Stimulated activated CD4-positive, alpha-beta T cell treated with anti-CD3 and anti-CD28 coated beads, Interleukin-4, amount 100 ng/mL, for 24 hours (primary cell): ENCODE results near the gene TINAGL1.
A peak's percentile ranks its signal among the peaks of the same experiment; 100 is the strongest.

Experiments used
- DNase-seq: peaks from one replicate; pipeline ENCODE4 v3.0.0-alpha.2; 2020

The TINAGL1 gene

GRCh38 chr1:31609514-31610118 is 33.3 kb downstream of the TINAGL1 start:
- DNase-seq, result no peak

- DNase-seq, result no peak
Measured at GRCh38 chr1:31614414-31615005, 38.2 kb downstream of the TINAGL1 start.

GRCh38 chr1:31615414-31615813 is 39.1 kb downstream of the TINAGL1 start:
- DNase-seq, result no peak

GRCh38 chr1:31615939-31616338 is 39.6 kb downstream of the TINAGL1 start:
- DNase-seq, result no peak

- DNase-seq, result no peak
Measured at GRCh38 chr1:31617218-31617915, 41.1 kb downstream of the TINAGL1 start, which contains the start of gene HCRTR1. HCRTR1 (plus strand) TSS chr1:31617689; CDS start chr1:31619193, 1,504 bp downstream.

- DNase-seq, result peak; percentile 40
Measured at GRCh38 chr1:31617916-31618746, 41.8 kb downstream of the TINAGL1 start.

GRCh38 chr1:31618916-31619846 is 42.9 kb downstream of the TINAGL1 start:
- DNase-seq, result no peak

- no peak for DNase-seq
Measured at GRCh38 chr1:31620631-31621497, 44.5 kb downstream of the TINAGL1 start.

- DNase-seq, result no peak
Measured at GRCh38 chr1:31621498-31621820, 45.1 kb downstream of the TINAGL1 start.

GRCh38 chr1:31621847-31622730 is 45.8 kb downstream of the TINAGL1 start:
- no peak for DNase-seq

- no peak for DNase-seq
Measured at GRCh38 chr1:31623365-31623764, 47.0 kb downstream of the TINAGL1 start.

GRCh38 chr1:31624309-31624708 is 48.0 kb downstream of the TINAGL1 start:
- no peak for DNase-seq

- DNase-seq, result no peak
Measured at GRCh38 chr1:31624731-31625514, 48.6 kb downstream of the TINAGL1 start.

- DNase-seq, result no peak
Measured at GRCh38 chr1:31625561-31626222, 49.4 kb downstream of the TINAGL1 start.

GRCh38 chr1:31626223-31627207 is 50.2 kb downstream of the TINAGL1 start:
- DNase-seq, result no peak

- DNase-seq, result no peak
Measured at GRCh38 chr1:31627301-31627929, 51.1 kb downstream of the TINAGL1 start.
